ENCODE results near the gene UFC1.

DNA sequence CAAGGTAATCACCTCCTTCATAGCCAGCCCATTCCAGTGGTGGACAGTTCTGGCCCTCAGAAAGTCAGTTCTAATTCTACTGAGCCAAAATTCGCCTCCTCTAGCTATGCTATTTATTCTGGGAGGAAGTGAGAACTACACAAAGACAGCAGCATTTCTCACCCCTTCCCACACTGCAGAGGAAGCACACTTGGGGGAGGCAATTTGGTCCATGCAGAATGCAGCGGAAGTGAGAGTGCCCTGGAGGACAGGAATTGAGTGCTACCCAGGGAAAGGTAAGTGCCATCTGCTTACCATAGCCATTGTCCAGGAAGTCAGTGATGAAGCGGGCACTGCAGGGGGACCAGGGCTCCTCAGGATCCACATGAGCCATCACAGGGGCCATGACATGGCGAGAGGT lies 41.4 kb downstream of the UFC1 start:
- TF ChIP-seq, protein P1, sequence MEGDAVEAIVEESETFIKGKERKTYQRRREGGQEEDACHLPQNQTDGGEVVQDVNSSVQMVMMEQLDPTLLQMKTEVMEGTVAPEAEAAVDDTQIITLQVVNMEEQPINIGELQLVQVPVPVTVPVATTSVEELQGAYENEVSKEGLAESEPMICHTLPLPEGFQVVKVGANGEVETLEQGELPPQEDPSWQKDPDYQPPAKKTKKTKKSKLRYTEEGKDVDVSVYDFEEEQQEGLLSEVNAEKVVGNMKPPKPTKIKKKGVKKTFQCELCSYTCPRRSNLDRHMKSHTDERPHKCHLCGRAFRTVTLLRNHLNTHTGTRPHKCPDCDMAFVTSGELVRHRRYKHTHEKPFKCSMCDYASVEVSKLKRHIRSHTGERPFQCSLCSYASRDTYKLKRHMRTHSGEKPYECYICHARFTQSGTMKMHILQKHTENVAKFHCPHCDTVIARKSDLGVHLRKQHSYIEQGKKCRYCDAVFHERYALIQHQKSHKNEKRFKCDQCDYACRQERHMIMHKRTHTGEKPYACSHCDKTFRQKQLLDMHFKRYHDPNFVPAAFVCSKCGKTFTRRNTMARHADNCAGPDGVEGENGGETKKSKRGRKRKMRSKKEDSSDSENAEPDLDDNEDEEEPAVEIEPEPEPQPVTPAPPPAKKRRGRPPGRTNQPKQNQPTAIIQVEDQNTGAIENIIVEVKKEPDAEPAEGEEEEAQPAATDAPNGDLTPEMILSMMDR (IDR thresholded peaks at IDR 0.05; ENCODE audit: poor library complexity): no peak
- TF ChIP-seq EZH2 (IDR thresholded peaks at IDR 0.05; ENCODE audit: borderline replicate concordance): no peak

Data from hepatocyte (in vitro differentiated cells).